ENCODE results near the gene PIK3CB.
"Not testable (repeated sequence)": the region's sequence is repeated elsewhere in the genome, so short reads cannot be mapped to it uniquely, and the experiment has no call there.

PIK3CB gene

DNA sequence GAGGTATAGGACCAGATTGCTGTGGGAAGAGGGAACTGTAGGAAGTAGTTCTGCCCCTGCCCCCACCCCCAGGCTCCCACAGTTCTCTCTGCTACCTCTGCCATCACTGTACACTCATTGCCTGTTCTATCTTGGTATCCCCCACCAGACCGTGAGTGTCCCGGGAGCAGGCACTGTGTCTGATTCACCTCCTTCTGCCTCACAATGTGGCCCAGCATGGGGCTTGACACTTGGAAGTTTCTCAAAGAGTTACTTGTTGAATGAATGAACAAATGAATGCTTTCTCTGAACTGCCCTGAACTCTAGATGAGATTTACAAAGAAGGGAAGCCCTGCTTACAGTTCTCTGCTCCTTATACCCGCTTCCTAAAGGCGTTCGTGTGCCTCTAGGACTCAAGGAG, 27.1 kb upstream of the PIK3CB start:
- peak; percentile 38 for FAIRE-seq

DNA sequence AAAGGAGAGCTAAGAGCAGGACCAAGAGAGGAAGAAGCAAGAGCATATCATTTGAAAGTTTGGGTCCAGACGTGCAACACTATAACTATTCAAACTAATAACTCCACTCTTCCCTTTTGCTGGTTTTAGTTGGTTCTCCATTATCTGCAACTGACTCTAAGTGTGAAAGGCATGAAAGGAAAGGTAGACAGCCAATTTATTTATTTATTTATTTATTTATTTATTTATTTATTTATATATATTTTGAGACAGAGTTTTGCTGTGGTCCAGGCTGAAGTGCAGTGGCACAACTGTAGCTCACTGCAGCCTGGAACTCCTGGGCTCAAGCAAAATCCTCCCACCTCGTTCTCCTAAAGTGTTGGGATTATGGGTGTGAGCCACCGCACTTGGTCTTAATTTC, 22.1 kb upstream of the PIK3CB start:
- no peak for FAIRE-seq
- TF ChIP-seq POLR2A (IDR thresholded peaks at IDR 0.05; ENCODE audit: low read depth, low read length), result no peak
- DNase-seq (ENCODE audit: insufficient read length, low spot score), result no peak

More for the DNA sequence above, 27.1 kb upstream of the PIK3CB start:
- DNase-seq (ENCODE audit: insufficient read length, low spot score), result peak; percentile 76
- no peak for TF ChIP-seq POLR2A (IDR thresholded peaks at IDR 0.05; ENCODE audit: low read depth, low read length)

DNA sequence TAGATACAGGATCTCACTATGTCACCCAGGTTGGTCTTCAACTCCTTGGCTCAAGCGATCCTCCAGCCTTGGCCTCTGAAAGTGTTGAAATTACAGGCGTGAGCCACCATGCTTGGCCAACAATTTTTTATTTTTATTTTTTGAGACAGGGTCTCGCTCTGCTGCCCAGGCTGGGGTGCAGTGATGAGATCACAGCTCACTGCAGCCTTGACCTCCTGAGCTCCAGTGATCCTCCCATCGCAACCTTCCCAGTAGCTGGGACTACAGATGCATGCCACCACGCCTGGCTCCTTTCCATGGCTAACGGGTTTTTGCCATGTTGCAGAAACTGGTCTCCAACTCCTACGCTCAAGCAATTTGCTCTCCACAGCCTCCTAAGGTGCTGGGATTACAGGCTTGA, 20.2 kb upstream of the PIK3CB start:
- TF ChIP-seq POLR2A (IDR thresholded peaks at IDR 0.05; ENCODE audit: low read depth, low read length), result no peak
- no peak for FAIRE-seq
- no peak for DNase-seq (ENCODE audit: insufficient read length, low spot score)

DNA sequence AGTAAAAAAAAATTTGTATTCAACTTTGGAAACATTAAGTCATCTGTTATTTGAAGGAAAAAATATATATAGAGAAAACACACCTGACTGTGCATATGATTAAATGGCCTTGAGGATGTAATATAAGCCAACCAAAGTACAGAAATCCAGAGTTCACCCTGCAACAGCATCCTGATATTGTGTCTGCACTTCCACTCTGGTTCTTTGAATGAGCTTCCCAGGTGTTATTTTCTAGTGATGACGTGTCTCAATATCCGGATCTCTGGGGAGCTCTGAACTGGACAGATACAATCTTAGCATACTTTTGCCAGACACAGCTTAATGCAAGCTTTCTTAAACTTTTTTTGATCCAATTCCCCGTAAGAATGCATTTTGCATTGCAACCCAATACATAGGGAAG, 19.5 kb upstream of the PIK3CB start:
- no peak for TF ChIP-seq POLR2A (IDR thresholded peaks at IDR 0.05; ENCODE audit: low read depth, low read length)
- no peak for FAIRE-seq
- DNase-seq (ENCODE audit: insufficient read length, low spot score), result no peak

DNA sequence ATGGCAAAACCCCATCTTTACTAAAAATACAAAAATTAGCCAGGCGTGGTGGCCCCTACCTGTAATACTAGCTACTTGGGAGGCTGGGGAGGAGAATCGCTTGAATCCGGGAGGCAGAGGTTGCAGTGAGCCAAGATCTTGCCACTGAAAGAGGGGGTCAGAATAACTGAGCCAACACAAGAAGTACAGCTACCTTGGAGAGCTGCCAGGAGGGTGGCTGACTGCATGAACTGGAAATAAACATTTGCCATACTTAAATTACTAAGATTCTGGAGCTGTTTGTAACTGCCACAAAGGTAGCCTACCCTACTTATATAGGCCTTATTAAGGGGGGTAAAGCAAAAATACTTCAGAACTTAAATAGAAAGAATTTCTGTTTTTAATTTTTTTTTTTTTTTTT, 15.4 kb upstream of the PIK3CB start:
- FAIRE-seq (no peak), DNase-seq (ENCODE audit: insufficient read length, low spot score) (no peak)
- TF ChIP-seq POLR2A (IDR thresholded peaks at IDR 0.05; ENCODE audit: low read depth, low read length), result no peak

DNA sequence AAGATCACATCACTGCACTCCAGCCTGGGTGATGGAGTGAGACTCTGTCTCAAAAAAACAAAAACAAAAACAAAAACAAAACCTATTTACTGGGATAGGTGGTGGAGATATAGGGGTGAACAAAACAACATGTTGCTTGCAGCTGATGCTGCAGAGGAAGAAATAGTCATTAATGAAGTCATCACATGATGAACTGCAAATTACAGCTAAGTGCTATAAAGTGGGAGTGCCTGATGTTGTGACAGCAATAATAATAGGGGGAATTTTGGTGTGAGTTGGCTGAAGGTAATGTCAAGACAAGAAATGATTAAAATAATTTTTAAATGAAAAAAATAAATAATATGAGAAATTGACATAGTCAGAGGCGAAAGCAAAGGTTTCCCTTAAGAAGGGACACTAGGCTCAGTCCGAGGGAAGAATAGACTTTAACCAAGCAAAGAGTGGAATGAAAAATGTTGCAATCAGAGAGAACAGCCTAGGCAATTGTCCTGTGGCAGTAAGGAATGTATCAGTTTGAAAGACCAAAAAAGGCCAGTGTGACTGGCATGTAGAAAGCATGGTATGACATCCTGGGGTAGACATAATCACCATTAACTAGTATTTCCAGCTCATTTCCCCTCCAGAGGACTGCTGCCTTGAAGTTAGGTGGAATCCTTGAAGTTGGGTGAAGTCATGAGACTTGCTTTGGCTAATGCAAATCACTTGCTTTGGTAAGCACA, 14.7 kb upstream of the PIK3CB start:
- no peak for DNase-seq (ENCODE audit: insufficient read length, low spot score)
- no peak for FAIRE-seq

DNA sequence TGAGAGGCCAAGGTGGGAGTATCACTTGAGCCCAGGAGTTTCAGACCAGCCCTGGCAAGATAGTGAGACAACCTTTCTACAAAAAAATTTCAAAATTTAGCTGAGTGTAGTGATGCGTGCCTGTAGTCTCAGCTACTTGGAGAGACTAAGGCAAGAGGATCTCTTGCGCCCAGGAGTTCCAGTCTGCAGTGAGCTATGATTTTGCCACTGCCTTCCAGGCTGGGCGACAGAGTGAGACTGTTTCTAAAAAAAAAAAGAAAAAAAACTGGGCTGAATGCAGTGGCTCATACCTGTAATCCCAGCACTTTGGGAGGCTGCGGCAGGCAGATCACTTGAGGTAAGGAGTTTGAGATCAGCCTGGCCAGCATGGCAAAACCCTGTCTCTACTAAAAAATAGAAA, 14.0 kb upstream of the PIK3CB start:
- TF ChIP-seq POLR2A (IDR thresholded peaks at IDR 0.05; ENCODE audit: low read depth, low read length), result no peak
- FAIRE-seq, result no peak

More for the DNA sequence above, 14.7 kb upstream of the PIK3CB start:
- TF ChIP-seq POLR2A (IDR thresholded peaks at IDR 0.05; ENCODE audit: low read depth, low read length), result no peak

DNA sequence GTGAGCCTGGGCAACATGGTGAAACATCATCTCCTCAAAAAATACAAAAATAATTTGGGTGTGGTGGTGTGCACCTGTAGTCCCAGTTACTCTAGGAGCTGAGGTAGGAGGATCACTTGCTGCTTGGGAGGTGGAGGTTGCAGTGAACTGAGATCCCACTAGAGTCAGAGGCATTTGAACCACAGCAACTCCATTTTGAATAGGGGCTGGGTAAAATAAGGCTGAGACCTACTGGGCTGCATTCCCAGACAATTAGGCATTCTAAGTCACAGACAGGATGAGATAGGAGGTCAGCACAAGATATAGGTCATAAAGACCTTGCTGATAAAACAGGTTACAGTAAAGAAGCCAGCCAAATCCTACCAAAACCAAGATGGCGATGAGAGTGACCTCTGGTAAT, 12.1 kb upstream of the PIK3CB start:
- FAIRE-seq; DNase-seq (ENCODE audit: insufficient read length, low spot score): not testable (repeated sequence)

More for the DNA sequence above, 14.0 kb upstream of the PIK3CB start:
- DNase-seq (ENCODE audit: insufficient read length, low spot score), result no peak

DNA sequence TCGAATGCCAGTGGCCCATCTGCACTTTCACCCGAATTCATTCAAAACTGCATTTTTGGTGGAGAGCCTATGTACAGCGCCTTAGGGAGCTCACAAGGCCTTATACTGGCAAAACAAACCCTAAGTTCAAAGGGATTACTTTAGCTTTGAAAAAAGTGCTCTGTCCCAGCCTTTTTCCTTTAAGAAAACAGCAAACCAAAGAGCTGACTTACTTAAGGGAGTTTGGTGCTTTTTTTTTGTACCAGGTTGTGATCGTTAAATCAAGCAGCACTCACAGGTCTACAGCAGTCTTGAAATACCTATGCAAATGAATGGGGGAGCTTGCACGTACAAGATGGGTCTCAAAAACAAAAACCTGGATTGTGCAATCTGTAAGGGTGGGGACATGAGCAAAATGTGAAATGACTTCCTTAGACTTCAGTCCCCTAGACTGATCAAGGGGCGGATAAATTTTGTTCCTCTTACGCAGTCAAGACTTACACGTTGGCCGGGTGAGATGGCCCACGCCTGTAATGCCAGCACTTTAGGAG, 11.6 kb upstream of the PIK3CB start:
- DNase-seq (ENCODE audit: insufficient read length, low spot score) (no peak), FAIRE-seq (no peak)
- TF ChIP-seq POLR2A (IDR thresholded peaks at IDR 0.05; ENCODE audit: low read depth, low read length), result no peak

DNA sequence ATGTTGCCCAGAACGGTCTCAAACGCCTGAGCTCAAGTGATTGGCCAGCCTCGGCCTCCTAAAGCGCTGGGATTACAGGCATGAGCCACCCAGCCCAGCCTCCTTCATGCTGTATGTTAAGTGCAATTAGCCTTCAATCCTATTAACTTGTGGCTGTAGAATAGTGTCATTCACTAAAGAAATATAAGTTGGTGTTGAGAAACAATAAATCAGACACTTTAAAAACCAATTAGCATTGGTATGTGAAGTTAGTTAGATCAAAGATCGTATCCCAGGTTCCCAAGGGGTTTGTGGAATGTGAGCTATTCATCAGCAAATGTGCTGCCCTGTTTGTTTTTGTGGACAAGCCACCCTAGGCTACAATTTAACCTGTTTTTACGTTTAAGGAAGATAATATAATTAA, 11.0 kb upstream of the PIK3CB start:
- TF ChIP-seq POLR2A (IDR thresholded peaks at IDR 0.05; ENCODE audit: low read depth, low read length), result no peak
- no peak for DNase-seq (ENCODE audit: insufficient read length, low spot score)
- FAIRE-seq, result no peak

DNA sequence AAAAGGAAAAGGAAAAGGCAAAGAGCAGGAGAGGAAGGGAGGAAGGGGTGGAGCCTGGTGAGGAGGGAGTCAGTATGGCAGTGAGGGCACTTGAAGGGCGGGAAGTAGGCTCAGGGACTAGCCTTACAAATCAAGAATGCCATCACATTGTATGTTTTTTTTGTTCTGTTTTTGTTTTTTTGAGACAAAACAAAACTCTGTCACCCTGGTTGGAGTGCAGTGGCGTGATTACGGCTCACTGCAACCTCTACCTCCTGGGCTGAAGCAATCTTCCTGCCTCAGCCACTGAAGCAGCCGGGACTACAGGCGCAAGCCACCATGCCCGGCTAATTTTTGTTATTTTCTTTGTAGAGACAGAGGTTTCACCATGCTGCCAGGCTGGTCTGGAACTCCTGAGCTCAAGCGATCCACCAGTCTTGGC, 10.5 kb upstream of the PIK3CB start:
- no peak for TF ChIP-seq POLR2A (IDR thresholded peaks at IDR 0.05; ENCODE audit: low read depth, low read length)
- FAIRE-seq, result no peak
- no peak for DNase-seq (ENCODE audit: insufficient read length, low spot score)

DNA sequence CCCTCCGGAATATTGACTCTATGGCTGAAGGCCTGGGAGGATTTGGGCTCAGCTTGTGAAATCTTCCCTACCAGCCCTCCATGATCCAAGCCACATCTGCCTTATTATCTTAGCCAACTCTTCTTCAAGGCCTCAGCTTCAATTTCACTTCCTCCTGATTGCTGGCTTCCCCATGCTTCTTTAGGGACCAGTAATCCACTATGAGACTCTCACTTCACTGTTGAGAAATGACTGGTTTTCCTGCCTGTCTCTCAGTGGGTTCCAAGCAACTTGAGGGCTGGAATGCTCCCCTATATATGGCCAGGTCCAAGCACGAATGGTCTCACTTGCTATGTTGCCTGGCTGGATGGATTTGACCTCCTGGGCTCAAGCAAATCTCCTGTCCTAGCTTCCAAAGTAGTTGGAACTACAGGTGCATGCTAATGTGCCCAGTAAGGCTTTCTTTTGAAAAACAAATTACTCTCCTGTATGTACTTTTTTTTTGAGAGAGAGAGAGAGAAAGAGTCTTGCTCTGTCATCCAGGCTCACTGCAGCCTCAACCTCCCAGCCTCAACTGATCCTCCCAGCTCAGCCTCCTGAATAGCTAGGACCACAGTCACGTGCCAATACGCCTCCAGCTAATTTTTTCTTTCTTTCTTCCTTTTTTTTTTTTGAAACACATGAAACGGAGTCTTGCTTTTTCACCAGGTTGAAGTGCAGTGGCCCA, 7.9 kb upstream of the PIK3CB start:
- FAIRE-seq, result no peak
- no peak for TF ChIP-seq POLR2A (IDR thresholded peaks at IDR 0.05; ENCODE audit: low read depth, low read length)
- DNase-seq (ENCODE audit: insufficient read length, low spot score), result no peak

DNA sequence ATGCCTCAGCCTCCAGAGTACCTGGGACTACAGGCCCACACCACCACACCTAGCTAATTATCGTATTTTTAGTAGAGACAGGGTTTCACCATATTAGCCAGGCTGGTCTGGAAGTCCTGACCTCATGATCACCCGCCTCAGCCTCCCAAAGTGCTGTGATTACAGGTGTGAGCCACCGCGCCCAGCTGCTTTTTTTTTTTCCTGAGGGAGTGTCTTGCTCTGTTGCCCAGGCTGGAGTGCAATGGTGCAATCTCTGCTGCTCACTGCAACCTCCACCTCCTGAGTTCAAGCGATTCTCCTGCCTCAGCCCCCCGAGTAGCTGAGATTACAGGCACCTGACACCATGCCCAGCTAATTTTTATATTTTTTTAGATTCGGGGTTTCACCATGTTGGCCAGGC, 3.7 kb upstream of the PIK3CB start:
- DNase-seq (ENCODE audit: insufficient read length, low spot score); FAIRE-seq: not testable (repeated sequence)

DNA sequence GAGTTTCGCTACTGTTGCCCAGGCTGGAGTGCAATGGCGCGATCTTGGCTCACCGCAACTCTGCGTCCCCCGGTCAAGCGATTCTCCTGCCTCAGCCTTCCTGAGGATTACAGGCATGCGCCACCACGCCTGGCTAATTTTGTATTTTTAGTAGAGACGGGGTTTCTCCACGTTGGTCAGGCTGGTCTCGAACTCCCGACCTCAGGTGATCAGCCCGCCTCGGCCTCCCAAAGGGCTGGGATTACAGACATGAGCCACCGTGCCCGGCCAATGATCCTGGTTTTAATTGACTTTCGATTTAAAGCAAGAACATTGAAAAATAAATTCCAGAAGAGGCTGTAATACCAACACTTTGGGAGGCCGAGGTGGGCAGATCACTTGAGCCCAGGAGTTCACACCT, 1.1 kb upstream of the PIK3CB start:
- not testable (repeated sequence) for FAIRE-seq; DNase-seq (ENCODE audit: insufficient read length, low spot score)

DNA sequence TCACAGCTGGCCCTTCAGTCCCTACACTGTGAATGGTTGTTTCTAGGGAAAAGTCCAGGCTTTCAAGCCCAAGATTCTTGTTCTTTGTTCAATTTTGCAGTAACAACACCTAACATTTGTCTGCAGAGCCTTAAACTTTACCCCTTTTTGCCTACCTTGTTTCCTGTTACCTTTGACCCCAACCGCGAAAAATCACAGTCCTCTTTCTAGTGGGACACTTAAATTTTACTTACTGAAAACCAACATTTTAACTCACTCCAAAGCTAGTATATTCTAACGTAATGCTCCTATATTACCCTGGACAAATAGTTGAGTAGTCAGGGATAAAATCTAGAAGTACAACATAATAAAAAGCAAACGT, 649 bp upstream of the PIK3CB start:
- no peak for TF ChIP-seq POLR2A (IDR thresholded peaks at IDR 0.05; ENCODE audit: low read depth, low read length)
- FAIRE-seq (no peak), DNase-seq (ENCODE audit: insufficient read length, low spot score) (no peak)
